HG02938 (cell line): ENCODE data around the gene TIGIT.
"Not testable (repeated sequence)": the region's sequence is repeated elsewhere in the genome, so short reads cannot be mapped to it uniquely, and the experiment has no call there.

Experiments used
- ATAC-seq: cut with Tn5 transposase; IDR thresholded peaks from one replicate; pipeline ENCODE4 v1.9.1; 2021; ENCODE audit warnings: mild to moderate bottlenecking, moderate library complexity; ENCODE audit not compliant: unreplicated experiment

Gene TIGIT

DNA sequence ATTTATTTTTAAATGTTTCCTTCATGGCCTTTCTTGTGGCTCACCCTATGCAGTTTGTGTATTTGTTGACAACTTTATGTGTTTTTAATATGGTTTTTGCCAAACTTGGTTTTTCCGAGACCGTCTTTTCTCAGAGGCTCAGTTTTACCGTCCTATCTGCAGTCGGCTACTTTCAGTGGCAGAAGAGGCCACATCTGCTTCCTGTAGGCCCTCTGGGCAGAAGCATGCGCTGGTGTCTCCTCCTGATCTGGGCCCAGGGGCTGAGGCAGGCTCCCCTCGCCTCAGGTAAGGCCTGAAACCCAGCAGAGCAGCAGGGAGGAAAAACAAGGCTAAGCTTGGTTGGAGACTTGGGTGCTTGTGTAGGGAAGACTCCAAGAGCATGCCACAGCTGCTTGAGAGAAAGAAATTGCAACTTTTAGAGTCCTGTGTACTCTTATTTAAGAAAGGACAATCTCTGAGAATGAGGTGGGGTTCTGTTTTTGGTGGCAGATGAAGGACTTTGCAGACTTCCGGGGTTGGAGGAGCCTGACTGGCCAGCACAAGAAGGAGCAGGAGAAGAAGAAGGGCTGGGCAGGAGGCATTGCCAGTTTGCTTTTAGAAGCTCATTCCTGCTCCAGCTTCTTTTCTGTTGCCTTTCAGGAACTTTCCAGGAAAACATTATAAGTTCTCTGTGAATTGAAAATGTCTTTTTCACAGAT lies at the start of gene TIGIT:
TIGIT (plus strand) TSS at position 191 of the 698 bp plus-strand sequence; CDS start at position 225, 34 bp downstream.
- ATAC-seq, result no peak

DNA sequence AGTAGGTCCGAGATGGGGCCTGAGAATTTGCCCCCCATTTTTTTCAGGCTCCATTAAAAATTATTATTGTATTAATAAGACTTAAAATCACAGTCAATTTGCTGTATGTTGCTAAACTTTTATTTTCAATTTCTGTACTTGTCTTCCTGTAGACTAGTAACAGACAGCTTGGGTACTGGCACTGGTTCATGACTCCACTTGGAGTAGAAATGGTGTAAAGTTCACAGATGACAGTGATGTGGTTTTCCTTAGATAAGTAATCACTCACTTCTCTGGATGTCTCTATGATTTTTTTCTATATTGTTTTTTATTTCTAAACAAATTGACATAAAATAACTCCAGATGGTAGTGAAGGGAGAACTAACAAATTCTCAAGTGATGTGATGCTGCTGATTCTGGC lies 40.9 kb upstream of the TIGIT start:
- ATAC-seq, result no peak

GRCh38 chr3:114253505-114253904 lies 40.3 kb upstream of the TIGIT start:
- ATAC-seq, result no peak

- ATAC-seq, result no peak
Measured at GRCh38 chr3:114259566-114259965, 34.3 kb upstream of the TIGIT start.

DNA sequence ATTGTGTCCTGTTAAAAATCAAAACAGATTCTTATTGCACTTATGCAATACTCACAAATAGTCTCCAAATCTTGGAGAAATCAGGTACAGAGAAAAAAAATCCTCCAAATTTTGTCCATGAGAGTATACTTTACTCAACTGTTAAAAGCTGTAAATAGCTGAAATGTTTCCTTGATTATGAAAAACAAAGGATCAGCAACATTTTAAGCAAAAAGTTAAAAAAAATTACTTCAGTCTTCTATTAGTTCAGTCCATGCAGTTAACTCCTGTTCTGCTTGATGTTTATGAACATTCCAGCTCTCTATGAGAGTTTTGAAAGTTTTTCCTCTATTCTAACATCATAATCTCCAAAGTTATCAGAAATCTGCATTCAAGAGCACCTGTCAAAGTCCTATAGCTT lies 33.7 kb upstream of the TIGIT start:
- no peak for ATAC-seq

DNA sequence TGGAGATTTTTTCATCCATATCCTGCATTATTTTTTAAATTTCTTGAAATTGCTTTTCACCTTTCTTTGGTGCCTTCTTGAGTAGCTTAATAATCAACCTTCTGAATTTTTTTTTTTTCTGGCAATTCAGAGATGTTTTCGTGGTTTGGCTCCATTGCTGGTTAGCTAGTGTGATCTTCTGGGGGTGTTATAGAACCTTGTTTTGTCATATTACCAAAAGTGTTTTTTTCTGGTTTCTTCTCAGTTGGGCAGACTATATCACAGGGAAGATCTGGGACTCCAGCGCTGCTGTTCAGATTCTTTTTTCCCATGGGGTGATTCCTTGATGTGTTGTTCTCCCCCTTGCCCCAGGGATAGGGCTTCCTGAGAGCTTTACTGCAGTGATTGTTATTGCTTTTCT lies 23.8 kb upstream of the TIGIT start:
- ATAC-seq, result no peak

DNA sequence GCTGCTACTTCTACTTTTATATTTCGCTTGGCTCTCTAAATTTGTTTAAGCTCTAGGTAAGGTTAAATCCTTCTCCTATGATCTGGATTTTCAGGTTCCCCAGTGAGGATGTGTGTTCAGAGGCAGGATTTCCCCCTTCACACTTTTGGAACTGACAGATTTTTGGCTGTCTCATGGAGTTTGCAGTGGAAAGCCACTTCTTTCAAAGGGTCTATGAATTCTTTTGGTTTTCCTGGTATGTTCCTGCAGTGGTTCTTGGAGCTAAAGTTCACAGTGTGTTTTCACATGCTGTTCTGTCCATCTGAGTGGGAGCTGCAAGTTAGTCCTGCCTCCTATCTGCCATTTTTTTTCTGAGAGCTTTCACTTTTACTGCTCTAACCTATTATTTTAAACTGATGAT lies 21.6 kb upstream of the TIGIT start:
- no peak for ATAC-seq

GRCh38 chr3:114274929-114275328 lies 18.9 kb upstream of the TIGIT start:
- no peak for ATAC-seq

DNA sequence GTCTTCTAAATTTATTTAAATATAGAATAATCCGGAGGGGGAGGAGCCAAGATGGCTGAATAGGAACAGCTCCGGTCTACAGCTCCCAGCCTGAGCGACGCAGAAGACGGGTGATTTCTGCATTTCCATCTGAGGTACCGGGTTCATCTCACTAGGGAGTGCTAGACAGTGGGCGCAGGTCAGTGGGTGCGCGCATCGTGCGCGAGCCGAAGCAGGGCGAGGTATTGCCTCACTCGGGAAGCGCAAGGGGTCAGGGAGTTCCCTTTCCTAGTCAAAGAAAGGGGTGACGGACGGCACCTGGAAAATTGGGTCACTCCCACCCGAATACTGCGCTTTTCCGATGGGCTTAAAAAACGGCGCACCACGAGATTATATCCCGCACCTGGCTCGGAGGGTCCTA lies 17.0 kb upstream of the TIGIT start:
- ATAC-seq, result not testable (repeated sequence)

DNA sequence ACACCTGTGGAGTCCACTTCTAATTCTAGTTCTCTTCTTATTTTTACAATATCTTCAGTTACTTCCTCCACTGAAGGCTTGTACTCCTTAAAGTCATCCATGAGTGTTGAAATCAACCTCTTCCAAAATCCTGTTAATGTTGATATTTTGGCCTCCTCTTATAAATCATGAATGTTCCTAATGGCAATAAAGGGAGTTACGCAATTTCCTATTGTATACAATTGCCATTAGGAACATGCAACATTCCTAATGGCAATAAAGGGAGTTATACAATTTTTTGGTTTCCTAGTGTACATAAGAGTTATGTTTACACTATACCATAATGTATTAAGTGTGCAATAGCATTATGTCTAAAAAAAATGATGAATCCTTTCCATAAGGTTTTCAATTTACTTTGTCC lies 9.2 kb upstream of the TIGIT start:
- ATAC-seq, result no peak

GRCh38 chr3:114285648-114286230 lies 8.1 kb upstream of the TIGIT start:
- ATAC-seq, result no peak

DNA sequence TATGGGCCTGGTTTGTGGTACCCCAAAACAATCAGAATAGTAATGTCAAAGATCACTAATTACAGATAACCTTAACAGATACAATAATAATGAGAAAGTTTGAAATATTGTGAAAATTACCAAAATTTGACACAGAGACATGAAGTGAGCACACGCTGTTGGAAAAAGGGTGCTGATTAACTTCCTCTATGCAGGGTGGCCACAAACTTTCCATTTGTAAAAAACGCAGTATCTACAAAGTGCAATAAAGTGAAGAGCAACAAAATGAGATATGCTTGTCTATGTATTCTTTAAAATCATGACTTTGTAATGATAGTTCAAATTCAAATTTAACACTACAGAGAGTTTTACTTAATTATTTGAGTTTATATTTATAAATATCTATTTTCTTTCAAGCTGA lies 7.6 kb upstream of the TIGIT start:
- no peak for ATAC-seq

- peak; percentile 93 for ATAC-seq
Measured at GRCh38 chr3:114290911-114291901, 2.6 kb upstream of the TIGIT start.

DNA sequence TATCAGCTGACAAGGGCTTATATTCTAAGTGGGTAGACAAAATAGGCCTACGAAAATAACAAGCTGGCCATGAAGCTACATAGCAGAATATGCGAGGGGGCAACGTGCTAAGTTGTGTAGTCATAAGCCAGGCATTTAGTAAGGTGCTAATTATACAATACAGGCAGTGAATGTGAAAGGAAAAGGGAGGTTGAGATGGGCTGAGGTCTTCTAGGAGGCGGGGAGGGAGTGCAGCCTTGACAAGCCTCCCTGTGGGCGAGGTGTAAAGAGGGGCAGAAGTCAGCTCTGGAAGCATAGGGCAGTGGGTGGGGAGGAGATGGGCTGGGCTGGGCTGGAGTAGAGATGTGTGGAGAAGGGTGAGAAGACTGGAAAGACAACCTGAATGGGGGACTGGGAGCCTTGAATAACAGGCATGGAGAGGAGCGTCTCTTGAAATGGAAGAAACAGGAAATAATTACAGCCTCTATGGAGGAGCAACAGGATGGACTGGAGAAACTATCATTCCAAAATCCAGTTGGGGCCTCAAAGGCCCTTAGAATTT lies 1.2 kb downstream of the TIGIT start:
- ATAC-seq, result no peak

- no peak for ATAC-seq
Measured at GRCh38 chr3:114295946-114296345, 2.1 kb downstream of the TIGIT start.

DNA sequence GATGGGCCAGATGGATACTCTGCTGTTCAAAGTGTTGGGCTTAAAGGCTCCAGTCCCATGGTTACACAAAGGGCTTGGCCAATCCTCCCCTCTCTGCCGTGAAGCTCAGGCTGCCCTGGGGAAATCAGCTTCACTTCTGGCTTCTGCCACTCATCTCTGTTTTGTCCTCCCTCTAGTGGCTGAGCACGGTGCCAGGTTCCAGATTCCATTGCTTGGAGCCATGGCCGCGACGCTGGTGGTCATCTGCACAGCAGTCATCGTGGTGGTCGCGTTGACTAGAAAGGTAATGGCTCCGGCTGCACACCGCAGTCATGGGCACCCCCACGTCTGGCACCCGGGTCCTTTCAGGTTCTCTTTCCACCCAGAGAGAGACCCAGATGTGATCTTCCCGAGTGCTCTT lies 5.6 kb downstream of the TIGIT start:
- no peak for ATAC-seq

- no peak for ATAC-seq
Measured at GRCh38 chr3:114299941-114300624, 6.3 kb downstream of the TIGIT start.

DNA sequence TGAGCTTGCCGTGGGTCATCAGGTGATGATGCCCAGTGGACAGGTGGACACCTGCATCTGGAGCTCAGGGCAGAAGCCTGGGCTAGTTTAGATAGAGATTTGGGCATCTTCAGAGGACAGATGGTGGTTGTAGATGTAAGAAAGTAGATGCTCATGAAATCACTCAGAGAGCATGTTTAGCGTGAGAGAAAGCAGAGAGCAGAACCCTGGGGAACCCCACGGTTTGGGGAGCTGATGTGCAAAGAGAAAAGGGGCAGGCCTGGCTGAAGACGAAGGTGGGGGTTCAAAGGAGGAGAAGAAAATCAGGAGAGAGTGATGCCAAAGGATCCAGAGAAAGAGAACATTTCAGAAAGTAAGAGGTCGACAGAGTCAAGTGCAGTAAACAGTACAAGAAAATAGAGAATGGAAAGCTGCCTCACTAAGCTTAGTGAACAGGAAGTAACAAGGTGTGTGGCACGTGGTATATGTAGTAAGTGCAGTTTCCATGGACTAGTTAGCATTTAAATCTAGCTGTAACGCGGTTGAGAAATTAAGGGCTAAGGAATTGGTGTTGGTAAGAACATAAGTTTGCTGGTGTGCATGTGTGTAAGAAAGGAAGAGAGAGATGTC lies 13.5 kb downstream of the TIGIT start:
- no peak for ATAC-seq

GRCh38 chr3:114307832-114308231 lies 14.0 kb downstream of the TIGIT start:
- ATAC-seq, result no peak

GRCh38 chr3:114308377-114308776 lies 14.5 kb downstream of the TIGIT start:
- ATAC-seq, result peak; percentile 20
